Muscle layer of colon (tissue), 2 donors: ENCODE data around the gene CCDC198.

Experiments used
- H3K27ac ChIP-seq: one replicate; pipeline ENCODE4 v1.7.0; 2013; ENCODE audit warnings: low read depth, mild to moderate bottlenecking, low read length, moderate library complexity
- H3K27me3 ChIP-seq, 2 donors: one replicate each; pipeline ENCODE4 v1.7.0; 2013; ENCODE audit warnings: low read length in 2 of 2, mild to moderate bottlenecking in 2 of 2; ENCODE audit not compliant: insufficient read depth in 2 of 2, control insufficient read depth in 1 of 2
- H3K36me3 ChIP-seq: one replicate; pipeline ENCODE4 v1.7.0; 2013; ENCODE audit warnings: mild to moderate bottlenecking, low read length; ENCODE audit not compliant: insufficient read depth
- H3K4me1 ChIP-seq: one replicate; pipeline ENCODE4 v1.7.0; 2013; ENCODE audit warnings: mild to moderate bottlenecking, low read length; ENCODE audit not compliant: insufficient read depth
- H3K4me3 ChIP-seq, 2 donors: one replicate each; pipeline ENCODE4 v1.7.0; 2013; ENCODE audit warnings: low read length in 2 of 2, low read depth in 1 of 2, mild to moderate bottlenecking in 1 of 2, moderate library complexity in 1 of 2
- H3K9ac ChIP-seq: one replicate; pipeline ENCODE4 v1.7.0; 2013; ENCODE audit warnings: low read length
- H3K9me3 ChIP-seq: one replicate; pipeline ENCODE4 v1.7.0; 2013; ENCODE audit warnings: mild to moderate bottlenecking, low read length
- donor health status: abdominal sarcoma.
- donor health status: Adenocarcinoma of cecum.

Gene CCDC198

DNA sequence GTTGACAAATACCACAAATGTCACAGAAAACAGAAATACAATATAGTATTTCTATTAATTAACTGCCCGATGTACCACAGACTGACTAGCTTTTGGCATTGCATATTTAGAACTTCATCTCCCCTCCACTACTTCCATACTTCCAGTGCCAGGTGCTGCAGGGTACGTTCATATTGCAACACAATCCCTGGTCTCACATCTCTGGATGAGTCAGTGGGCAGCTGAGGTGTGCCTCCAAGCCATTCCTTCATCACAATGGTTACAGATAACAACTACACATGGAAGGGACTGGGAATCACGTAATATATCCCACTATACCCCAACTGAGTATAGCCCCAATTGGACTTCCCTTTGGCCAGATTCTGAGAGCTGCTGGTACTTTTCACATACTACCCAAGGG lies 31.1 kb downstream of the CCDC198 start:
- no peaks in the 10 kb centered on the region for H3K4me1 ChIP-seq
- H3K27me3 ChIP-seq, result no peaks in the 10 kb centered on the region
- H3K36me3 ChIP-seq, result no peaks in the 10 kb centered on the region
- H3K4me3 ChIP-seq, result no peak overlapping the region
- no peaks in the 10 kb centered on the region for H3K9me3 ChIP-seq
- no peak overlapping the region for H3K27ac ChIP-seq
- H3K9ac ChIP-seq, result no peak overlapping the region

- no peaks in the 10 kb centered on the region for H3K36me3 ChIP-seq
- no peak overlapping the region for H3K4me3 ChIP-seq
- no peaks in the 10 kb centered on the region for H3K4me1 ChIP-seq
- no peak overlapping the region for H3K9ac ChIP-seq
- H3K9me3 ChIP-seq, result no peaks in the 10 kb centered on the region
- no peaks in the 10 kb centered on the region for H3K27me3 ChIP-seq
- H3K27ac ChIP-seq, result no peak overlapping the region
Measured at GRCh38 chr14:57461777-57462320, 31.8 kb downstream of the CCDC198 start.

- Histone ChIP-seq H3K36me3 (no peaks in the 10 kb centered on the region), H3K9ac (no peak overlapping the region)
Measured at GRCh38 chr14:57435923-57436322, 57.7 kb downstream of the CCDC198 start.

DNA sequence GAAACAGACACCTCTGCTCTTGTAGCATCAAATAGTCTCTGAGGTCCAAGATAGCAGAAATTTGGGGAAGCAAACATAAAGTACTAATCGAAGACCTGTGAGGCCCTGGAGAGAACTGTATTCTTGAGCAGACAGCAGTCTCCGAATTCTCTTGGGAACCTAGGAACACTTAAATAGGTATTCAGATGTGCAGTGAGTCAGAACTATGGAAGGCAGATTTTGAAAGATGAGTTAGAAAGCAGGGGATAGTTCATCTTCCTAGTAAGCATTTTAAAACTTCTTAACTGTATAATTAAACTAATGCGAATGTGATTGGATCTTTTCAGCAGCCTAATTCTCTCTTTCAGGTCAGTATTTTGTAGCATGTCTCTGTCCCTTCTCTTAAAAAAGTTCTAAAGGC lies 72.7 kb downstream of the CCDC198 start:
- Histone ChIP-seq H3K4me1 (no peaks in the 10 kb centered on the region), H3K27me3 (no peaks in the 10 kb centered on the region), H3K4me3 (no peak overlapping the region), H3K36me3 (no peaks in the 10 kb centered on the region), H3K9ac (no peak overlapping the region), H3K9me3 (no peaks in the 10 kb centered on the region), H3K27ac (no peak overlapping the region)

More at GRCh38 chr14:57435923-57436322, 57.7 kb downstream of the CCDC198 start:
- Histone ChIP-seq H3K27ac (no peak overlapping the region), H3K4me1 (no peaks in the 10 kb centered on the region), H3K4me3 (no peak overlapping the region), H3K27me3 (no peaks in the 10 kb centered on the region), H3K9me3 (no peaks in the 10 kb centered on the region)

DNA sequence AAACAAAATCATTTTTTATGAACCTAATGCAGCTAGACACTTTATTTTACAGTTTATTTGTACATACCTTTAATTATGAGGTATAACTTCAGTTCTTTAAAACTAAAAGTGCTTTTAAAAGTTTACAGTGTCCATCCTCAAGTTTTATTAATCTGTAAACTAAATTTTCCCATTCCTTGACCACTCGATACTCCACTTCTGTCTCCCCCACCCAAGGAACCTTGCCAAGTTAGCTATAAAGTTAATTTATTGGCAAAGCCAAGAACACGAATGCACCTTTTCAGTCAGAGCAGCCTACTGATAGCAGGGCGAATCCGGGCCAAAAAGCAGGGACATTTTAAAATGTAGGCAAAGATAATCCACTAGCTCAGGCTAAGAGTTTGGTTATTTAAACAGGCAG lies 73.6 kb downstream of the CCDC198 start:
- no peak overlapping the region for H3K9ac ChIP-seq
- H3K27me3 ChIP-seq, result no peaks in the 10 kb centered on the region
- H3K27ac ChIP-seq, result no peak overlapping the region
- H3K4me3 ChIP-seq, result no peak overlapping the region
- no peaks in the 10 kb centered on the region for H3K9me3 ChIP-seq
- no peaks in the 10 kb centered on the region for H3K4me1 ChIP-seq
- H3K36me3 ChIP-seq, result no peaks in the 10 kb centered on the region
